Omental fat pad (tissue), 4 donors: ENCODE measurements around the gene SAP30BP. TPM values are rescaled to one million over a fixed set of nuclear protein-coding genes. Genes with fewer than 3 reads are reported as not detected.

ENCODE experiments used
- ATAC-seq: fragments of 150-250 bp; one replicate; pipeline ENCODE4 v1.9.1; 2016; ENCODE audit warnings: mild to moderate bottlenecking, moderate library complexity; ENCODE audit not compliant: low FRiP score
- DNase-seq: peaks from one replicate; pipeline ENCODE4 v3.0.0-alpha.2; 2019; ENCODE audit warnings: low spot score
- CTCF ChIP-seq, 3 donors: fragments of 450-650 bp; IDR thresholded peaks; one replicate each; pipeline ENCODE4 v1.5.1; 2016 to 2017; ENCODE audit warnings: antibody characterized with exemption in 3 of 3, mild to moderate bottlenecking in 3 of 3, moderate library complexity in 2 of 3
- total RNA-seq, 4 donors: library from RNA; depleted of rRNA; stranded (reverse); fragments of >200 nt; gene quantifications; one replicate each; pipeline ENCODE4 v1.1.0, GENCODE V29; 2016

SAP30BP gene
- total RNA-seq, 4 donors from 2014 or later: 52.9 to 105 (median 68.8) TPM

- no peak for TF ChIP-seq CTCF (IDR thresholded peaks at IDR 0.05)
- DNase-seq (no peak), ATAC-seq (no peak)
Observed at GRCh38 chr17:75658237-75658636, 8.9 kb upstream of the SAP30BP start.

GRCh38 chr17:75661531-75661930 is 5.6 kb upstream of the SAP30BP start:
- no peak for DNase-seq
- no peak for TF ChIP-seq CTCF (IDR thresholded peaks at IDR 0.05)
- no peak for ATAC-seq

DNA sequence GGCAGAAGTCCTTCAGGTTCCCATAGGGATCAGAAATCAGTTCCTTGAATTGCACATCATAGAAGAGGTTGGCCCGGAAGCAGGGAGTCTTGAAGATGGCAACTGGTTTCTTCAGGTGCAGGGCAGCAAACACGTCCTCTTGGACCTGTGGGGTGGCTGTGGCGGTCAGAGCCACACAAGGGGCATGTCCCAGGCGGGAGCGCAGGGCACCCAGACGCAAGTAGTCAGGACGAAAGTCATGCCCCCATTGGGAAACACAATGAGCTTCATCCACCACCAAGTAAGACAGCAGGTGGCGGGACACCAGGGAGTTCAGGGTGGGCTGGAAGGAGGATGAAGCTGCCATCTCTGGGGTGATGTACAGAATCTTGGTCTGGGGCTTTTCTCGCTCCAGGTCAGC is 4.6 kb upstream of the SAP30BP start:
- TF ChIP-seq CTCF (IDR thresholded peaks at IDR 0.05): no peak
- ATAC-seq: no peak
- DNase-seq: no peak

GRCh38 chr17:75664099-75664549 is 3.0 kb upstream of the SAP30BP start:
- no peak for ATAC-seq
- no peak for TF ChIP-seq CTCF (IDR thresholded peaks at IDR 0.05)
- DNase-seq: no peak

DNA sequence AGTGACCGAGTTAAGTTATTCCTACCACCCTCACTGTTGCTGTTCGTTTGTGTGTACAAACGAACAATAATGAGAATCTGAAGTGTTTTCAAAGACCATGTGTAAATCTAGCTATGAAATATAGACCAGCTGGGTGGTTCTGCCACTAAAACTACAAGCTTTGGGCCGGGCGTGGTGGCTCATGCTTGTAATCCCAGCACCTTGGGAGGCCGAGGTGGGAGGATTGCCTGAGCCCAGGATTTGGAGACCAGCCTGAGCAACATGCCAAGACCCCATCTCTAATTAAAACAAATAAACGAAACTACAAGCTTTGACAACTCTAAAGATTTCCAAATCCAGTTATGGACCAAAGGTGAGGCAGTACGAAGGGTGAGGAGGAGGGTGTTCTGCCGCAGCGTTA is 1.2 kb upstream of the SAP30BP start:
- ATAC-seq: no peak
- TF ChIP-seq CTCF (IDR thresholded peaks at IDR 0.05): no peak
- DNase-seq: no peak

- no peak for TF ChIP-seq CTCF (IDR thresholded peaks at IDR 0.05)
- ATAC-seq (no peak), DNase-seq (no peak)
Observed at GRCh38 chr17:75667825-75668224, 687 bp downstream of the SAP30BP start.

GRCh38 chr17:75668489-75668888 is 1.4 kb downstream of the SAP30BP start:
- DNase-seq (no peak), ATAC-seq (no peak)
- TF ChIP-seq CTCF (IDR thresholded peaks at IDR 0.05): no peak
